ENCODE results near the gene VPS8.

GRCh38 chr3:184873141-184873540, 61.2 kb downstream of the VPS8 start:
- TF ChIP-seq BHLHE40 (IDR thresholded peaks at IDR 0.05; ENCODE audit: borderline replicate concordance), result no peak
- no peak for TF ChIP-seq TARDBP (IDR thresholded peaks at IDR 0.05)
- no peak for TF ChIP-seq NFRKB (IDR thresholded peaks at IDR 0.05)
- TF ChIP-seq FOXM1 (IDR thresholded peaks at IDR 0.05; ENCODE audit: borderline replicate concordance), result no peak
- no peak for TF ChIP-seq L3MBTL2 (conservative IDR thresholded peaks at IDR 0.05)
- no peak for TF ChIP-seq ELF4 (IDR thresholded peaks at IDR 0.05)
- no peak for TF ChIP-seq SP1 (IDR thresholded peaks at IDR 0.05)
- no peak for TF ChIP-seq PKNOX1 (IDR thresholded peaks at IDR 0.05)
- no peak for TF ChIP-seq FOXA1 (IDR thresholded peaks at IDR 0.05)

All from HEK293T (cell line).